ENCODE data around the gene APCS. TPM values are rescaled to one million over a fixed set of nuclear protein-coding genes. Genes with fewer than 3 reads are reported as not detected.

Gene APCS
- total RNA-seq, 2 donors from 2014 or later: not detected

DNA sequence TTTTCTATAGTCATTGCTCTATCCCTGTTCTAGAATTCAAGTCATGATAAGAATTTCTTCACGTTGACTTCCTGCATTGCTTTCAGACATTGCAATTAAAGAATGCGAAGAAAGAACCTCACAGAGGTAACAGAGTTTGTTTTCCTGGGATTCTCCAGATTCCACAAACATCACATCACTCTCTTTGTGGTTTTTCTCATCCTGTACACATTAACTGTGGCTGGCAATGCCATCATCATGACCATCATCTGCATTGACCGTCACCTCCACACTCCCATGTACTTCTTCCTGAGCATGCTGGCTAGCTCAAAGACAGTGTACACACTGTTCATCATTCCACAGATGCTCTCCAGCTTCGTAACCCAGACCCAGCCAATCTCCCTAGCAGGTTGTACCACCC is 10.6 kb downstream of the APCS start:
- no peaks in the 10 kb centered on the region for H3K4me1 Mint-ChIP-seq
- no peaks in the 10 kb centered on the region for H3K9me3 ChIP-seq (ENCODE audit: control insufficient read depth, low read length, poor library complexity, severe bottlenecking)
- no peak overlapping the region for H3K27ac Mint-ChIP-seq
- H3K27me3 Mint-ChIP-seq: peaks cover 41% of the 10 kb centered on the region
- DNase-seq: no peak
- no peak for ATAC-seq
- H3K36me3 Mint-ChIP-seq (ENCODE audit: low read depth): no peaks in the 10 kb centered on the region
- no peak overlapping the region for H3K4me3 Mint-ChIP-seq

DNA sequence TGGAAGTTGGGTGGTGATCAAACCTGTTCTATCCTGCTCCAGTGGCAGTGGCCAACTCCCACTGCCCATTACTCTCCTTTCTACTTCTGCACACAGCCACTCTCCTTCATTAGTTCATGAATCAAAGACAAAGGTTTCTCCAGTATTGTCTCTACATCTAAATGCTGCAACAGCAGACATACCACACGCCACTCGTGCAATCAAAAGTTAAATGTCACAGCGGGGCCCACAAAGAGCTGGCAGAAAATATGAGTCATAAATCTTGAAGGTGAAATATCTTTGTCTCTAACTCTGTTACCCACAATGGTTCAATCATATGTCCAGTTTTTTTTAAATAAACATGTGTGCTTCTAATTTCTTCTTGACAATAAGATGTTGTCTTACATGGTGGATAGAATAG is 13.3 kb downstream of the APCS start:
- Mint-ChIP-seq H3K4me1 (no peaks in the 10 kb centered on the region), H3K4me3 (no peak overlapping the region), H3K27ac (no peak overlapping the region), H3K27me3 (peaks cover 31% of the 10 kb centered on the region), H3K36me3 (ENCODE audit: low read depth) (no peaks in the 10 kb centered on the region)
- ATAC-seq (no peak), DNase-seq (no peak)
- H3K9me3 ChIP-seq (ENCODE audit: control insufficient read depth, low read length, poor library complexity, severe bottlenecking): no peaks in the 10 kb centered on the region

DNA sequence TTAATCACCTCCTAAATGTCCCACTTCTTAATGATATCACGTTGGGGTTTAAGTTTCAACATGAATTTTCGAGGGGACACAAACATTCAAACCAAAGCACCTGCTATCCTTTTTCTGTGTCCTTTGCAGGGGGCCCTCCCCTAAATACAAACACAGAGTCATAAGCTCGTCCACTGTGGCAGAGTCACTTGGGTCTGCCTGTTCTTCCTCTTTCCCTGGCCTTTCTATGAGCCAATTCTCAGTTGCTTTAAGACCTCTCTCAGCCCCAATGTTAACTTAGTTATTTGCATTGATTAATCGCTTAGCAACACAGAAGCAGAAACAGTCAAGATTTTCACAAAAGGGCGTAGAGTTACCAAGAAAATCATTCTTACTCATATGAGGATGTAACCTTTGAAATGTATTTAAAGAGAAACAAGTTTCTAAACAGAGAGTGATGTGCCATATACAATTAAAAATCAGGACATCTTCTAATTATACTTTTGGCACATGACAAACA is 14.9 kb downstream of the APCS start:
- Mint-ChIP-seq H3K27ac (no peak overlapping the region), H3K36me3 (ENCODE audit: low read depth) (no peaks in the 10 kb centered on the region), H3K27me3 (peaks cover 31% of the 10 kb centered on the region), H3K4me3 (no peak overlapping the region), H3K4me1 (no peaks in the 10 kb centered on the region)
- ATAC-seq (no peak), DNase-seq (no peak)
- no peaks in the 10 kb centered on the region for H3K9me3 ChIP-seq (ENCODE audit: control insufficient read depth, low read length, poor library complexity, severe bottlenecking)

DNA sequence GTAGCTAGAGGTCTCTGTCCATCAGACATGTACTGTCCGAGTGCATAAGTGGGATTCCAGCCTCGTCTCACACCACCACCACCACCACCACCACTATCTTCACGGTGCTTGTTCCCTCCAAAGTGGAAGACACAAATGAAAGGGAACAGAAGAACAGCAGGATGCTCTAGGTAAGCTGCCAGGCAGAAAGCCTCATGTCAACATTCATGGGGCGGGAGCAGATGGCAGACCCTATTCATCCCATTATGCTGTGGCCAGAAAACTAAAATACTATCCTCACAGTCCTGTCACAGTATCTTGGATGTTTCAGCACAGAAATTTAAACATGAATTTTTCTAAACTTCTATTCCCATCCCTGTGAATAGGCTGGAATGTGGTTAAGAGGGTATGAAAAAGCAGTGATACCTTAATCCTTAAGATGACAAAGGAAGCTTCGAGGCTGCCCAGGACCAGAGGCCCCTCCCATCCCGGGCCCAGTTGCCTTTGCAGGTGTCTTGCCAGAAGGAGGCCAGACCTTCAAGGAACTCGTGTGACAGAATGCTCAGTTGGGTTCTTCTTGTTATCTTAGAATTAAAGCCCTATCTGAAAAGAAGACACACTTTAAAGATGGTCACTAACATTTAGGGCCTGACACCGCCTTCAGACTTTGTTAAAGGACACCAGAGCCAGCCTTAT is 24.7 kb downstream of the APCS start:
- Mint-ChIP-seq H3K27ac (no peak overlapping the region), H3K27me3 (peaks cover 30% of the 10 kb centered on the region), H3K4me3 (no peak overlapping the region), H3K36me3 (ENCODE audit: low read depth) (peaks cover 2% of the 10 kb centered on the region), H3K4me1 (no peaks in the 10 kb centered on the region)
- DNase-seq (no peak), ATAC-seq (no peak)
- no peaks in the 10 kb centered on the region for H3K9me3 ChIP-seq (ENCODE audit: control insufficient read depth, low read length, poor library complexity, severe bottlenecking)

DNA sequence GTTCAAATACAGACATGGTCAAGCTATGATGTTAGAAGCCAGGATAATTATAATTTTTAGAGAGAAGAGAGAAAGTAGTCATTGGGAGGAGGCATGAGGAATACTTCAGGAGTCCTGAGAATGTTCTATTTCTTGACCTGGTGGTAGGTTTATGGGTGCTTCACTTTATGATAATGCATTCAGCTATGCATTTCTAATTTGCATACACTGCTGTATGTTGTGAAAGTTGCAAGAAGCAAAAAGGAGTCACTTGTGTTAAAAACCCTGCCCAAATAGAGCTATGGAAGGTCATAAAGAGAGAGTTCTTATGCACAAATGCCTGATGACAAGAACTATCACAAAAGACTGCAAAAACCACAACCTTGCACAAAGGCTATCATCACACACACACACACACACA is 45.3 kb downstream of the APCS start:
- peaks cover 4% of the 10 kb centered on the region for H3K4me1 Mint-ChIP-seq
- DNase-seq (no peak), ATAC-seq (no peak)
- H3K36me3 Mint-ChIP-seq (ENCODE audit: low read depth): no peaks in the 10 kb centered on the region
- H3K4me3 Mint-ChIP-seq: no peak overlapping the region
- no peak overlapping the region for H3K27ac Mint-ChIP-seq
- no peaks in the 10 kb centered on the region for H3K9me3 ChIP-seq (ENCODE audit: control insufficient read depth, low read length, poor library complexity, severe bottlenecking)
- peaks cover 34% of the 10 kb centered on the region for H3K27me3 Mint-ChIP-seq

Other genes starting within 250 kb of the APCS start
- gene OR10J4, start 155.6 kb upstream of the APCS start, total RNA-seq: not detected
- gene OR10J1, start 148.1 kb upstream of the APCS start, total RNA-seq: not detected
- gene OR10J5, start 51.8 kb upstream of the APCS start, total RNA-seq: not detected
- gene CRP, start 126.8 kb downstream of the APCS start, total RNA-seq: not detected
- gene DUSP23, start 193.1 kb downstream of the APCS start, total RNA-seq: 10 to 100 TPM in 1 of 2 donors, 1 to 10 TPM in 1; 7.9 to 12.0 TPM
- under 1 TPM; 0.27 to 0.81 TPM for gene FCRL6, start 214.5 kb downstream of the APCS start, total RNA-seq
- under 1 TPM in 1 of 2 donors, not detected in 1; 0.44 TPM for gene SLAMF8, start 239.0 kb downstream of the APCS start, total RNA-seq